ENCODE results near the gene MVD. TPM values are rescaled to one million over a fixed set of nuclear protein-coding genes. Genes with fewer than 3 reads are reported as not detected.

Gene MVD
- polyA plus RNA-seq, 3 donors: 9.0 to 17.9 (median 12.2) TPM

GRCh38 chr16:88656291-88656980, 6.5 kb downstream of the MVD start:
- no peak overlapping the region for H3K4me3 ChIP-seq (replicated peaks in 1 of 3; ENCODE audit: low read depth in 2 of 3, low read length in 3 of 3)
- Mint-ChIP-seq H3K9me3 (no peaks in the 10 kb centered on the region), H3K4me1 (peaks cover 14% of the 10 kb centered on the region), H3K4me3 (no peak overlapping the region), H3K36me3 (peaks cover 22 to 55% of the 10 kb centered on the region in 2 donors), H3K27me3 (ENCODE audit: low read depth in 3 of 3) (peaks cover 0 to 5% (median 2%) of the 10 kb centered on the region in 3 donors), H3K27ac (no peak overlapping the region)
- H4K20me1 ChIP-seq (ENCODE audit: insufficient read depth, low read length): no peaks in the 10 kb centered on the region
- TF ChIP-seq CTCF (IDR thresholded peaks at IDR 0.05): no peak
- no peak overlapping the region for H2AFZ ChIP-seq (ENCODE audit: insufficient read depth, low read depth, low read length, poor library complexity, severe bottlenecking)
- no peaks in the 10 kb centered on the region for H3K9me3 ChIP-seq (replicated peaks in 1 of 2; ENCODE audit: control insufficient read depth in 1 of 2, insufficient read depth in 1 of 2, low read length in 2 of 2)
- no peak for DNase-seq
- H3K27me3 ChIP-seq (ENCODE audit: control insufficient read depth in 2 of 2, insufficient read depth in 2 of 2, low read length in 2 of 2): no peaks in the 10 kb centered on the region
- intact Hi-C loops (cut with micrococcal nuclease): no loop called here
- H3K4me2 ChIP-seq (replicated peaks; ENCODE audit: extremely low read depth, low read length, poor library complexity, severe bottlenecking): no peak overlapping the region
- peaks cover 10 to 15% of the 10 kb centered on the region in 2 donors for H3K36me3 ChIP-seq (replicated peaks in 1 of 2; ENCODE audit: control insufficient read depth in 1 of 2, insufficient read depth in 2 of 2, low read length in 2 of 2)
- no peak overlapping the region for H3K27ac ChIP-seq (ENCODE audit: low read depth in 1 of 2, low read length in 2 of 2)
- no peaks in the 10 kb centered on the region for H3K79me2 ChIP-seq (ENCODE audit: insufficient read depth, low read length)
- 91% methylated on average over 14 of the region's 25 CpGs for WGBS (ENCODE audit: insufficient coverage)
- H3K9ac ChIP-seq (ENCODE audit: insufficient read depth, low read length, poor library complexity, severe bottlenecking): no peak overlapping the region
- peaks cover 9 to 10% of the 10 kb centered on the region in 2 donors for H3K4me1 ChIP-seq (ENCODE audit: control insufficient read depth in 1 of 2, insufficient read depth in 2 of 2, low read length in 2 of 2)

GRCh38 chr16:88655733-88656281, 7.1 kb downstream of the MVD start:
- H4K20me1 ChIP-seq (ENCODE audit: insufficient read depth, low read length): no peaks in the 10 kb centered on the region
- H3K4me2 ChIP-seq (replicated peaks; ENCODE audit: extremely low read depth, low read length, poor library complexity, severe bottlenecking): no peak overlapping the region
- H3K36me3 ChIP-seq (replicated peaks in 1 of 2; ENCODE audit: control insufficient read depth in 1 of 2, insufficient read depth in 2 of 2, low read length in 2 of 2): peaks cover 10 to 15% of the 10 kb centered on the region in 2 donors
- 90% methylated on average over 29 of the region's 29 CpGs for WGBS (ENCODE audit: insufficient coverage)
- H3K4me1 ChIP-seq (ENCODE audit: control insufficient read depth in 1 of 2, insufficient read depth in 2 of 2, low read length in 2 of 2): peaks cover 11 to 16% of the 10 kb centered on the region in 2 donors
- DNase-seq: no peak
- Mint-ChIP-seq H3K27ac (no peak overlapping the region), H3K27me3 (ENCODE audit: low read depth in 3 of 3) (peaks cover 0 to 5% (median 2%) of the 10 kb centered on the region in 3 donors), H3K4me1 (peaks cover 12% of the 10 kb centered on the region), H3K36me3 (peaks cover 22 to 55% of the 10 kb centered on the region in 2 donors), H3K9me3 (no peaks in the 10 kb centered on the region), H3K4me3 (no peak overlapping the region)
- intact Hi-C loops (cut with micrococcal nuclease): no loop called here
- no peak overlapping the region for H3K9ac ChIP-seq (ENCODE audit: insufficient read depth, low read length, poor library complexity, severe bottlenecking)
- H3K27me3 ChIP-seq (ENCODE audit: control insufficient read depth in 2 of 2, insufficient read depth in 2 of 2, low read length in 2 of 2): no peaks in the 10 kb centered on the region
- H3K4me3 ChIP-seq (replicated peaks in 1 of 3; ENCODE audit: low read depth in 2 of 3, low read length in 3 of 3): no peak overlapping the region
- H2AFZ ChIP-seq (ENCODE audit: insufficient read depth, low read depth, low read length, poor library complexity, severe bottlenecking): no peak overlapping the region
- peaks cover under 1% of the 10 kb centered on the region for H3K79me2 ChIP-seq (ENCODE audit: insufficient read depth, low read length)
- no peak for TF ChIP-seq CTCF (IDR thresholded peaks at IDR 0.05)
- H3K27ac ChIP-seq (ENCODE audit: low read depth in 1 of 2, low read length in 2 of 2): no peak overlapping the region
- no peaks in the 10 kb centered on the region for H3K9me3 ChIP-seq (replicated peaks in 1 of 2; ENCODE audit: control insufficient read depth in 1 of 2, insufficient read depth in 1 of 2, low read length in 2 of 2)

Measured in CD14-positive monocyte (primary cell).